Activated naive CD4-positive, alpha-beta T cell treated with anti-CD3 and anti-CD28 coated beads, Interleukin-2, amount 10 ng/mL, durations not matched to agents 7 days and 5 days (primary cell): Measurements from ENCODE around the gene PABPC3.

Experiments used
- CTCF ChIA-PET: fragments of 350-600 bp; sonication (Branson Sonifier 250); formaldehyde crosslinking; loops from one replicate; lab custom pipeline; 2021; ENCODE audit warnings: antibody characterized with exemption; lab: Charles Lee
- DNase-seq: peaks from one replicate; pipeline ENCODE4 v3.0.0-alpha.2; 2020
- H3K27ac Mint-ChIP-seq: one replicate; pipeline ENCODE4 v1.8.0; 2021; ENCODE audit warnings: mild to moderate bottlenecking, moderate library complexity, mixed read lengths
- H3K27me3 Mint-ChIP-seq: one replicate; pipeline ENCODE4 v1.8.0; 2021; ENCODE audit warnings: mild to moderate bottlenecking, mixed read lengths
- H3K36me3 Mint-ChIP-seq: one replicate; pipeline ENCODE4 v1.8.0; 2021; ENCODE audit warnings: mixed read lengths
- H3K4me1 Mint-ChIP-seq: one replicate; pipeline ENCODE4 v1.8.0; 2021; ENCODE audit warnings: mixed read lengths
- H3K4me3 Mint-ChIP-seq: one replicate; pipeline ENCODE4 v1.8.0; 2021; ENCODE audit warnings: mild to moderate bottlenecking, moderate library complexity, mixed read lengths
- H3K9me3 Mint-ChIP-seq: one replicate; pipeline ENCODE4 v1.8.0; 2021; ENCODE audit warnings: mixed read lengths

PABPC3 gene

DNA sequence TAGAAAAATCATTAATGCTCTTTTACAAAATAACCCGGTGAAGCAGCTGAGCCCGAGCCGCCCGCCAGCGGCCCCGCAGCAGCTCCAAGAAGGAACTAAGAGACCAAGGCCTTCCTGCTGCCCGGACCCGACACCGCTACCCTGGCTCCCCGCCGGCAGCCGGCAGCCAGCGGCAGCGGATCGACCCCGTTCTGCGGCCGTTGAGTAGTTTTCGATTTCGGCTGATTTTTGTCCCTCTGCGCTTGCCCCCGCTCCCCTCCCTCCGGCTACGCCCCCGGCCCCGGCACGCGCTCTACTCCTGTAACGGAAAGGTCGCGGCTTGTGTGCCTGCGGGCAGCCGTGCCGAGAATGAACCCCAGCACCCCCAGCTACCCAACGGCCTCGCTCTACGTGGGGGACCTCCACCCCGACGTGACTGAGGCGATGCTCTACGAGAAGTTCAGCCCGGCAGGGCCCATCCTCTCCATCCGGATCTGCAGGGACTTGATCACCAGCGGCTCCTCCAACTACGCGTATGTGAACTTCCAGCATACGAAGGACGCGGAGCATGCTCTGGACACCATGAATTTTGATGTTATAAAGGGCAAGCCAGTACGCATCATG, at the start of gene PABPC3:
PABPC3 (plus strand) TSS at position 286 of the 603 bp plus-strand sequence; CDS start at position 349, 63 bp downstream.
- Mint-ChIP-seq H3K36me3 (no peaks in the 10 kb centered on the region), H3K27me3 (peaks cover 33% of the 10 kb centered on the region), H3K27ac (no peak within 1 kb of the TSS), H3K4me3 (no peak within 1 kb of the TSS), H3K4me1 (no peaks in the 10 kb centered on the region), H3K9me3 (no peaks in the 10 kb centered on the region)
- no peak for DNase-seq
- CTCF ChIA-PET: no interaction called here

DNA sequence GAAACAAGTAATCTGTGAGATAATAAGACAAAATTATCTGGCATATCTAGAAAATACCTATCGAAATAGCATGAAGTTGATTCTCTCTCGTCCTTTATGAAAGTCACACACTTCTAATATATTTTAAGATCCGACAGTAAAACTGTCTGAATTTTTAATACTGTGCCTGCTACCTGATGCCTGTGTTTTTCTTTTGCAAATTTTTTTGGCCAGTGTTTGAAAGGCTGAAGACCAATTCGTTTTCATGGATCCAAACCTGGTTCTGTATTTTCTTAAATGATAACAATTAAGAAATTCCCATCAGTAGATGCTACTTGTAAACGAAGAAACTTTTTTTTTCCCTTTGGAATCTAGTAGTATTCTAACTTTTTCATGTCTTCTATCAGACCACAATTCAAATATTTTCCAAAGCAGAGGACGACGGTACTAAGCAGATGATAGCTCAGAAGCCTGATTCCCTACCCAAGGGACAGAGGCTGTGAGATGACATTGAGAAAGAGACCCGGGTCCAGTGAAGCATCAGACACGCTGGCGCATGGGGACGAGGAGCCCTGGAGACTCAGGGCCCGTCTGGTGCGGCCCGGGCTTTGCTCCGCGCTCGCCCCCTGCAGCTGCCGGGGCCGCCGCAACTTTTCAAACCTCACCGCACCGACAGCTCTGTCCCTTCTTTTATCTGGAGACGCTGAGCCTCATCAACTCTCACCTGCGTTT, 49.5 kb upstream of the PABPC3 start:
- Mint-ChIP-seq H3K4me3 (no peak overlapping the region), H3K27ac (no peak overlapping the region), H3K9me3 (no peaks in the 10 kb centered on the region), H3K36me3 (no peaks in the 10 kb centered on the region), H3K4me1 (no peaks in the 10 kb centered on the region), H3K27me3 (peaks cover 72% of the 10 kb centered on the region)
- no peak for DNase-seq
- CTCF ChIA-PET: no interaction called here

DNA sequence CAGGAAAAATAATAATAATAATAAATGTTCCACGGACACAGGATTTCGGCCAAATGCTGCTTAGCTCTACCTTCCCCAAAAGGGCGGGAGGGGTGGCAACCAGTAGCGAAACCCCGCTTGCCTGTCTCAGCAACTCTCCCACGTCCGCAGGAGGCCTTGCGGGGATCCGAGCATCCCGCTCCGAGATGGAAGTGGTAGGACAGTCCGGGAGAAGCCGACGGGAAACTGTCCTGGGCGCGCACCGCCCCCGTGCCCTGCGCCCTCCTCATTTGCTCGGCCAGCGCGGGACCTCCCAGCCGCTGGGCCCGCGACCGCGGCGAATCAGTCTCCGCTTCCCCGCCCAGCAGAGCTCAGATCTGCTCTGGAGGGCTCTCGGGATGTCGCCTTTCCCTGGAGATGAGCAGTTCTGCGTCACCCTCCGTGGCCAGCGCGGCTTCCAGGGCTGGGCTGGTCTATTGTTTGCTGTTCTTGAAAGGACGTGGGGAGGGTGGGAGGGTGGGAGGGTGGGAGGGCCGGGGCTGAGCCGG, 48.9 kb upstream of the PABPC3 start:
- Mint-ChIP-seq H3K4me3 (no peak overlapping the region), H3K4me1 (no peaks in the 10 kb centered on the region), H3K9me3 (no peaks in the 10 kb centered on the region), H3K27me3 (peaks cover 68% of the 10 kb centered on the region), H3K27ac (no peak overlapping the region), H3K36me3 (no peaks in the 10 kb centered on the region)
- no peak for DNase-seq
- CTCF ChIA-PET: interaction anchor here (0.5 kb wide), 1 partner anchor 34 kb away, joined by 3 read pairs; no protein-coding TSS in a partner anchor

DNA sequence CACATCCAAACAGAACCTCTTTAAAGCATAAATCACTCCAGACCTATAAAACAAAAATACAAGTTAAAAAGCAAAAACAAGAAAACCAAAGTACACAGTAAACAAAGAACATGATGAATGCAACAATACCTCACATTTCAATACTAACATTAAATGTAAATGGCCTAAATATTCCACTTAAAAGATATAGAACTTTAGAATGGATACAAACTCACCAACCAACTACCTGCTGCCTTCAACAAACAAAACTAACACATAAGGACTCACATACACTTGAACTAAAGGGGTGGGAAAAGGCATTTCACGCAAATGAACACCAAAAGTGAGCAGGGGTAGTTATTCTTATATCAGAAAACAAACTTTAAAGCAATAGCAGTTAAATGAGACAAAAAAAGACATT, 44.9 kb upstream of the PABPC3 start:
- CTCF ChIA-PET: no interaction called here
- Mint-ChIP-seq H3K27me3 (peaks cover 41% of the 10 kb centered on the region), H3K36me3 (no peaks in the 10 kb centered on the region), H3K27ac (no peak overlapping the region), H3K4me1 (no peaks in the 10 kb centered on the region), H3K9me3 (no peaks in the 10 kb centered on the region), H3K4me3 (no peak overlapping the region)
- no peak for DNase-seq

DNA sequence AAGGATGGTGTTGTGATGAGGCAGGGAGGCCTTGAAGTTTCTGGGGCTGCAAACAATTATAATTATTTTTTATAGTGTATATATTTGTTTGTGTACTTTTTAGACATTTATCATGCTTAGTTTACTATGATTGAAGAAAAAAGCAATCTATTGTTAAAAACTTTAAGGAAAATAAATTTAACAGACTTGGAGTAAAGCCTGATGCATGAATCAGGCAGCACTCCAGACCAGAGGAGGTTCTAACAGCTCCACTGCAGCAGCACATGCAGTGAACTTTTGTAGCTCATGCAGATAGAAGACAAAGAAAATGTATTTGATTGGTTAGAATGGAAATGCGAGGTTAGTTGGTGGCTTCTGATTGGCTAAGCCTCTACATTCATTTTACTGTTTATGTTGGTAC, 36.8 kb upstream of the PABPC3 start:
- no peaks in the 10 kb centered on the region for H3K9me3 Mint-ChIP-seq
- H3K27me3 Mint-ChIP-seq: peaks cover 4% of the 10 kb centered on the region
- H3K27ac Mint-ChIP-seq: no peak overlapping the region
- H3K4me3 Mint-ChIP-seq: no peak overlapping the region
- H3K4me1 Mint-ChIP-seq: no peaks in the 10 kb centered on the region
- H3K36me3 Mint-ChIP-seq: no peaks in the 10 kb centered on the region
- no peak for DNase-seq
- CTCF ChIA-PET: no interaction called here

DNA sequence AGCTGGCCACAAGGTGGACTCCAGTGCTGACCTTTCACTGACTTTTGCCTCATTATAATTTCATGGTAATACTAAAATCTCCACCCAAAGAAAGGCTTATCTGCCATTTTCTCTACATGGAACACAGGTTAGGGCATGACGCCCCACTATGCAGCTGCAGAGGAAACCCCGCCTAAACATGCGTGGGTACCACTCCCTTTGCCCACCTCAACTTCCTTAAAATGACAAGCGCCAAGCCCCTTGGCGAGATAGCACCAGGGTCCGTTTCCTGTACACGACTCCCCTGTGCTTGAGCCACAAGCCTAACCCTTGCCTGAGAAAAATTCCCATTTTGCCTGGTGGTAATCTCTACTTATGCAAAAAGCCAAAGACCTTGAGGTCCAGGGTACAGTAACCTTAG, 36.0 kb upstream of the PABPC3 start:
- Mint-ChIP-seq H3K9me3 (no peaks in the 10 kb centered on the region), H3K27me3 (peaks cover 4% of the 10 kb centered on the region), H3K36me3 (no peaks in the 10 kb centered on the region), H3K4me1 (no peaks in the 10 kb centered on the region), H3K27ac (no peak overlapping the region), H3K4me3 (no peak overlapping the region)
- DNase-seq: no peak
- CTCF ChIA-PET: no interaction called here

DNA sequence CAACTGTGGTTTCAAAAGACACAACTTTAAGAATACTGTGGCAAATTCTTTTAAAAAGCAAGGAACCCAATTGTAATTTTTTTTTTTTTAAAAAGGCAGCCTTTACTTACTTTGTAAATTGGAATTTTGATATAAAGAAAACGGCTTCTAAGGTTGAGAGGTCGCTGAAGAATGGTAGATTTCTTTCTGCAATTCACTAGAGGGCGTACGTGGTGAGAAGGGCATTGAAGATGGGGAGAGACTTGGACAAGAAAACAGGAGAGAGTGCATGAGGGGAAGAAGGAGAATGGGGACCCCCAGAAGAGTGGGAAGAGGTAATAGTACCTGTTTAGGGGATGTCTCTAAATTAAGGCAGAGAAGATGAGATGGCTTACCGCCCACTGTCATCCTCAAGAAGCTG, 33.5 kb upstream of the PABPC3 start:
- H3K4me1 Mint-ChIP-seq: no peaks in the 10 kb centered on the region
- CTCF ChIA-PET: no interaction called here
- no peaks in the 10 kb centered on the region for H3K9me3 Mint-ChIP-seq
- H3K27me3 Mint-ChIP-seq: peaks cover 11% of the 10 kb centered on the region
- H3K36me3 Mint-ChIP-seq: no peaks in the 10 kb centered on the region
- H3K4me3 Mint-ChIP-seq: no peak overlapping the region
- DNase-seq: no peak
- H3K27ac Mint-ChIP-seq: no peak overlapping the region

DNA sequence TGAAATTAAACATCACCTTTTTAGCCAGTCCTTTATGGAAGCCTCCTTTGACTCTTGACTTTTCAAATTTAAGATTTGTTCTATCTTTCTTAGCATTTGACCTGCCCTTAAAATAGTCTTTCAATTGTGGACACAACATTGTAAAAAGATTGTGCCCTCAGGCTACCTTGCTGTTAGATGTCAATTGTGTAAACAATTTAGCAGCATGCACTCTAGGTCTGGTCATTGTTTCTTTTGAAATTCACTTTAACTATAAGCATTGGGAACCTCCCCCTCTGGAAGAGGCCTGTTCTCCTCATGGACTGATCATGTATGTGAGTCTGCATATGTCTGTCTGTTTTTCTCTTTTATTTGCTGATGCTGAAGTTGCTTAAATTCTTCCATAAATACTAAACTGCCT, 31.5 kb upstream of the PABPC3 start:
- Mint-ChIP-seq H3K9me3 (no peaks in the 10 kb centered on the region), H3K36me3 (no peaks in the 10 kb centered on the region), H3K4me1 (no peaks in the 10 kb centered on the region), H3K27ac (no peak overlapping the region), H3K4me3 (no peak overlapping the region), H3K27me3 (peaks cover 12% of the 10 kb centered on the region)
- CTCF ChIA-PET: no interaction called here
- DNase-seq: no peak

DNA sequence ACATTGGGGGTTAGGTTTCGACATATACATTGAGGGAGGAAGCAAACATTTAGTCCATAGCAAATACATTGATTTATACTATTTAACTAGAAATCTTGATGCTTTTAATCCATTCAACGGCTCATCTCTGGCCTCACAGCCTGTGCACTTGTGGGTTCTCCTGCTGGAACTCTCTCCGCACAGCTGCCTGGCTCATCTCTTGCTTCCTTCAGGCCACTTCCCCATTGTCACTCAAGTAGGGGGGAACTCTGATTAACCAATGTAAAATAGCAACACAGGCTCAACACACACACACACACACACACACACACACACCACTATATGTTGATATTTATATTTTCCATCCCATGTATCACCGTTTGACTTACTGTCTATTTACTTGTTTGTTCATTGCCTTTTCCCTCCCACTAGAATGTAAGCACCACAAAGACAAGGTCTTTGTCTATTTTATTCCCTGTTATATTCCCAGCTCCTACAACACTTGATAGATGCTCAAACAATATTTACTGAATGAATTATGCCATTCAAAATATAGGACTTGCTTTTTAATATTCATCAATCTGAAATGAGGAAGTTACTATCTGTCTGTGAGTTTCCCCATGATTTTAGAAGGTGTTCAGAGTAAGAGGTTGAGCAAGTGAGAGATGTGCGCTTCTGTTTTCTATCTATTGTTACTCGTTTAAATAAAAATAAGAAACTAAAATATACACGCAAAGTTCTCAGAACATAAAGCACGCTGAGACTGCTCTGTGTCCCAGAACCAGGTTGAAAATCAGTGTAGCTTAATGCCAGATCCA, 29.8 kb upstream of the PABPC3 start:
- no peaks in the 10 kb centered on the region for H3K9me3 Mint-ChIP-seq
- CTCF ChIA-PET: no interaction called here
- DNase-seq: no peak
- H3K27me3 Mint-ChIP-seq: peaks cover 21% of the 10 kb centered on the region
- no peak overlapping the region for H3K4me3 Mint-ChIP-seq
- H3K36me3 Mint-ChIP-seq: no peaks in the 10 kb centered on the region
- no peaks in the 10 kb centered on the region for H3K4me1 Mint-ChIP-seq
- no peak overlapping the region for H3K27ac Mint-ChIP-seq

DNA sequence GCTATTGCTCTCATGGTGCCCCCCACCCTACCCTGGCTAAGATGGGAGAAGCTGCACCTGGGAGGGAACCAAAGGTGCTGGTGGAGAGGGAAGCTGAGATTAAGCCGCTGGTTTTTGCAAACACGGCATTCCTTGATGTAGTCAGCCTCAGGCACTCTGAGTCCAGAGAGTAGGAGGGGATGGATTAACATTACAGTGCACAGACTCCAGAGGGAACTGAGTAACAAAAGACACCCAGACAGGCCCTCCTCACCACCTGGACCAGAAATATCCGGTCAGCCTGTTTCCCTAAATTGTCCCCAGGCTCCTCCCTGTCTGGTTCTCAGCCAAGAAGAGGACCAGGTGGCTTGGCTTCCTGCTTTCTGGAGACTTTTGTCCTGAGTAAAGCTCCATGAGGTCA, 28.9 kb upstream of the PABPC3 start:
- Mint-ChIP-seq H3K4me3 (no peak overlapping the region), H3K27ac (no peak overlapping the region), H3K36me3 (no peaks in the 10 kb centered on the region), H3K27me3 (peaks cover 24% of the 10 kb centered on the region), H3K4me1 (no peaks in the 10 kb centered on the region), H3K9me3 (no peaks in the 10 kb centered on the region)
- no peak for DNase-seq
- CTCF ChIA-PET: no interaction called here

DNA sequence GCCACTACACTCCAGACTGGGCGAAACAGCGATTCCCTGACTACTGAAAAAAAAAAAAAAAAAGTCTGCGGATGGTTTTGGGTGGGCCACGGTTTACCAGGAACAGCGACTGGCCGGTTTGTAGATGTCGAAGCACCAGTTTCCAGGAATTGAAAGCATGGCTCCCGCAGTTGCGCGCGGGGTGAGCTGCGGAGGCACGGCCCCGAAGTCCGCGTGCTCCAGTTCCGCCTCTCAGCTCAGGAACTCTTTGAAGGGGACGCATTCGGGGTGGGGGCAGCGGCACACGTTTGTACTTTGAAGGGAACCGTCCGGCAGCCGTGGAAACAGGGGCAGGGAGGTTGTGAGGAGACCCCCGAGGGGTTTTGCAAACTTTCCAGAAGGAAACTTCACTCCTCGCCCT, 27.1 kb upstream of the PABPC3 start:
- peaks cover 20% of the 10 kb centered on the region for H3K27me3 Mint-ChIP-seq
- H3K9me3 Mint-ChIP-seq: no peaks in the 10 kb centered on the region
- H3K4me3 Mint-ChIP-seq: no peak overlapping the region
- DNase-seq: no peak
- no peak overlapping the region for H3K27ac Mint-ChIP-seq
- no peaks in the 10 kb centered on the region for H3K36me3 Mint-ChIP-seq
- no peaks in the 10 kb centered on the region for H3K4me1 Mint-ChIP-seq
- CTCF ChIA-PET: no interaction called here

DNA sequence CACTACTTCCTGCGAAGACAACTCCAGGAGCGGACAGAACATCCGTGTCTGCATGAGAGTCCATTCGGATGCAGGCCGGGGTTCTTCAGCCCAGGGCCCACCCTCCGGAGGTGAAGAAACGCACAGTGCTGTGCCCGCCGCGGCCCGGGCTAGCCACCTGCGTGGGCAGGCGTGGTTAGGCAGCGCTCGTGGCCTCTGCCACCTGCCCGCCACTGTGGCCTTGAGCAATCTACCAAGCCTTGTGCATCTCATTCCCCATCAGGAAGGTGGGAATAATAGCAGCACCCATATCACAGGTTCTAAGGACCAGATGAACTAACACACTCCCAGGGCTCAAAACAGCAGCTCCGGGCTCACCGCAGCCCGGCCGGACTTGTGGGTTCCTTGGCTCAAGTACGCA, 26.7 kb upstream of the PABPC3 start:
- Mint-ChIP-seq H3K27me3 (peaks cover 20% of the 10 kb centered on the region), H3K27ac (no peak overlapping the region), H3K36me3 (no peaks in the 10 kb centered on the region), H3K9me3 (no peaks in the 10 kb centered on the region), H3K4me1 (no peaks in the 10 kb centered on the region), H3K4me3 (no peak overlapping the region)
- CTCF ChIA-PET: no interaction called here
- DNase-seq: no peak

DNA sequence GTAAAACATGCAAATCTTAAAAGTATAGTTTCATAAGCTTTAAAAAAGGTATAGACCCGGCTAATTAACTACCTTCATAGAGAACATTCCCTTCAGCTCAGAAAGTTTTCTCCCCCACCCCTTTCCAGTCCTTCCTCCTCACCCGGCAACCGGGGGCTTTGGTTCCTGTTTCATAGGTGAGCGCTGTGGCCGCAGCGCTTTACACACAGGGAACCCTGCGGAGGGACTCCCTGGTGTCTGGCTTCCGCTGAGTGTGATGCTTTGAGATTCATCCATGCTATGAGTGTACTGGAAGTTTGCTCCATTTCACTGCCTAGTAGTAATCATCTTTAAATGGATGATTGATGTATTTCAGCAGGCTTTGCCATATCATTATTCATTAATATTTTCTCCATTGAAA, 26.0 kb upstream of the PABPC3 start:
- no peaks in the 10 kb centered on the region for H3K9me3 Mint-ChIP-seq
- H3K36me3 Mint-ChIP-seq: no peaks in the 10 kb centered on the region
- CTCF ChIA-PET: no interaction called here
- H3K4me3 Mint-ChIP-seq: no peak overlapping the region
- H3K27ac Mint-ChIP-seq: no peak overlapping the region
- peaks cover 20% of the 10 kb centered on the region for H3K27me3 Mint-ChIP-seq
- H3K4me1 Mint-ChIP-seq: no peaks in the 10 kb centered on the region
- no peak for DNase-seq

DNA sequence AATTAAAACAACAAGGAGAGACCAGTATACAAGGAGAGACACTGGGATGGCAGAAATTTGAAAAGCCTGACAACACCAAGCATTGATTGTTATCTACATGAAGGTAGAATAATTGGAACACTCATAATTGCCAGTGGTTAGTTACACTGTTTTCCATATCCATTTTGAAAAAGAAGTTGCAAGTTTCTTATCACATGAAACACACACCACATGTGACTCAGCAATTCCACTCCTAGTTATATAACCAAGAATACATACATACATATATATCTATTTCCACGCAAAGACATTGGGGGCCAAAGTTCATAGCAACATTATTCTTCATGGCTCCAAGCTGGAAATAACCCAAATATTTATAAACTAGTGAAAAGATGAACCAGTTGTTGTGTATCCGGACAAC, 15.2 kb upstream of the PABPC3 start:
- H3K27me3 Mint-ChIP-seq: peaks cover 10% of the 10 kb centered on the region

More for the DNA sequence above, 15.2 kb upstream of the PABPC3 start:
- no peaks in the 10 kb centered on the region for H3K4me1 Mint-ChIP-seq
- peaks cover 3% of the 10 kb centered on the region for H3K9me3 Mint-ChIP-seq
- no peaks in the 10 kb centered on the region for H3K36me3 Mint-ChIP-seq
- CTCF ChIA-PET: interaction anchor here (0.8 kb wide), 1 partner anchor 34 kb away, joined by 3 read pairs; no protein-coding TSS in a partner anchor
- no peak overlapping the region for H3K27ac Mint-ChIP-seq
- no peak for DNase-seq
- H3K4me3 Mint-ChIP-seq: no peak overlapping the region
